GM23248 (cell line): ENCODE data around the gene HSPA5.

Experiments
- EZH2 ChIP-seq: fragments of 200-600 bp; sonication (generic); IDR thresholded peaks from 2 replicates; pipeline ENCODE4 v1.6.1; 2018; ENCODE audit warnings: antibody characterized with exemption, mild to moderate bottlenecking; ENCODE audit not compliant: insufficient read depth, poor library complexity, severe bottlenecking
- EZH2phosphoT487 ChIP-seq: fragments of 200-600 bp; sonication (generic); IDR thresholded peaks from 2 replicates; pipeline ENCODE4 v1.6.1; 2018; ENCODE audit warnings: antibody characterized with exemption, moderate library complexity, mild to moderate bottlenecking, low read depth; ENCODE audit not compliant: insufficient read depth

DNA sequence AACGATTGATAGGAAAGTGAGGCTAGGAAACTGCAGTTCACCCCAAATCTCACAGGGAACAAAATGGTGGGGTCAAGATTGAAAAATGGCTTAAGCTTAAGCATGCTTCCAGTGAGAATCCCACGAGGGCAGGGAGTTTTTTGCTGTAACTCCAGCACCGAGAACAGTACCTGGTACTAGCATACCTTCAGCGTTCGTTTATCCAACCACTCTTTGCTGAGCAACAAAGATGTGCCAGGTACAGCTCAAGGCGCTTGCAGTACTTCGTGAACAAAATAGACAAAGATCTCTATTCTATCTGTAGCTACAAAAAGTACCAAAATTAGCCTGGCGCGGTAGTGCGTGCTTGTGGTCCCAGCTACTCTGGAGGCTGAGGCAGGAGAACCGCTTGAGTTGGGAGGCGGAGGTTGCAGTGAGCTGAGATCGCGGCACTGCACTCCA lies 50.8 kb downstream of the HSPA5 start:
- TF ChIP-seq EZH2phosphoT487 (no peak), EZH2 (no peak)
